OCI-LY7 (cell line): ENCODE measurements around the gene ELMO2.
"Not testable (repeated sequence)": the region's sequence is repeated elsewhere in the genome, so short reads cannot be mapped to it uniquely, and the experiment has no call there.

ENCODE experiments used
- CTCF ChIP-seq: fragments of 200-600 bp; sonication (generic); conservative IDR thresholded peaks from 2 replicates; pipeline ENCODE4 v1.5.1; 2014; ENCODE audit warnings: mild to moderate bottlenecking, antibody characterized with exemption, low read length, moderate library complexity, mixed read lengths
- EZH2phosphoT487 ChIP-seq: fragments of 200-600 bp; sonication (generic); IDR thresholded peaks from 2 replicates; pipeline ENCODE4 v1.6.1; 2018; ENCODE audit warnings: low read depth, borderline replicate concordance, mild to moderate bottlenecking, mixed run types, antibody characterized with exemption, low read length, moderate library complexity, mixed read lengths

DNA sequence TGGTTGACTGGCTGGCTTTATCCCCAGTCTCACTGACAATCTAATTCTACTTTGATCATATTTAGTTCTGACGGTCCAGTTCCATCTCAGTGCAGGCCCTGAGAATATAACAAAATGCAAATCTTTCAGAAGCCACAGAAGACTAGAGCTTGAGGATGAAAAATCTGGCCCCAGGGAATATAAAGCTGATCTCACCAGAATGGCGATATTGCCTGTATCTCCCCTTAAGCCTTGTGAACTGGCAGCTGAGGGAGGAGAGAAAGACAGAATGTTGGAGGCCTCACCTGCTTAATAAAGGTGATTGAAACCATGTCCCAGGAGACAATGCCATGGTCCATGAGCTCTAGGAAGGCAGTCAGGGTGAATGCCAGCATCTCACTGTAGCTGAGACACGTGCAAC lies 19.4 kb downstream of the ELMO2 start:
- not testable (repeated sequence) for TF ChIP-seq CTCF, EZH2phosphoT487
